ENCODE measurements around the gene SLA2.

SLA2 gene

GRCh38 chr20:36654506-36654905 lies 8.5 kb upstream of the SLA2 start:
- Mint-ChIP-seq H3K36me3 (ENCODE audit: low read depth) (peaks cover 17% of the 10 kb centered on the region), H3K4me3 (no peak overlapping the region), H3K27ac (no peak overlapping the region), H3K27me3 (ENCODE audit: low read depth) (no peaks in the 10 kb centered on the region), H3K9me3 (no peaks in the 10 kb centered on the region), H3K4me1 (no peaks in the 10 kb centered on the region)
- TF ChIP-seq CTCF (IDR thresholded peaks at IDR 0.05; ENCODE audit: unreplicated experiment in 3 of 3), result no peak

GRCh38 chr20:36653456-36653855 lies 7.5 kb upstream of the SLA2 start:
- Mint-ChIP-seq H3K27ac (no peak overlapping the region), H3K4me3 (no peak overlapping the region), H3K4me1 (no peaks in the 10 kb centered on the region), H3K27me3 (ENCODE audit: low read depth) (no peaks in the 10 kb centered on the region), H3K9me3 (no peaks in the 10 kb centered on the region), H3K36me3 (ENCODE audit: low read depth) (peaks cover 16% of the 10 kb centered on the region)
- no peak for TF ChIP-seq CTCF (IDR thresholded peaks at IDR 0.05; ENCODE audit: unreplicated experiment in 3 of 3)

GRCh38 chr20:36647196-36648121 lies 1.5 kb upstream of the SLA2 start:
- no peaks in the 10 kb centered on the region for H3K4me1 Mint-ChIP-seq
- H3K4me3 Mint-ChIP-seq, result no peak overlapping the region
- H3K9me3 Mint-ChIP-seq, result no peaks in the 10 kb centered on the region
- peaks cover 4% of the 10 kb centered on the region for H3K36me3 Mint-ChIP-seq (ENCODE audit: low read depth)
- H3K27me3 Mint-ChIP-seq (ENCODE audit: low read depth), result no peaks in the 10 kb centered on the region
- TF ChIP-seq CTCF (IDR thresholded peaks at IDR 0.05; ENCODE audit: unreplicated experiment in 3 of 3), result no peak
- peak overlapping the region; percentile 75 to 77 (median 75) for H3K27ac Mint-ChIP-seq

DNA sequence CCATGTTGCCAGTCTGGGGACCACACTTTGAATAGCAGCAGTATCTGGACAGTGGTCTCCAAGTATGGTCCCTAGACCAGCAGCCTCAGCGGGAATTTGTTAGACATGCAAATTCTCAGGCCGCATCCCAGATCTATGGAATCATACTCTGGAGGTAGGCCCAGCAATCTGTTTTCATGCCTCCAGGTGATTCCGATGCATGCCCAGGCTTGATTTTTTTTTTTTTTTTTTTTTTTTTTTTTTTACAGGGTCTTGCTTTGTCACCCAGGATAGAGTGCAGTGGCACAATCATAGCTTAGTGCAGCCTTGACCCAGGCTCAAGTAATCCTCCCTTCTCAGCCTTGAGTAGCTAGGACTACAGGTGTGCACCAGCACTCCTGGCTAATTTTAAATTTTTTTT lies 682 bp upstream of the SLA2 start:
- no peak for TF ChIP-seq CTCF (IDR thresholded peaks at IDR 0.05; ENCODE audit: unreplicated experiment in 3 of 3)
- no peaks in the 10 kb centered on the region for H3K4me1 Mint-ChIP-seq
- no peak overlapping the region for H3K4me3 Mint-ChIP-seq
- peaks cover 4% of the 10 kb centered on the region for H3K36me3 Mint-ChIP-seq (ENCODE audit: low read depth)
- H3K9me3 Mint-ChIP-seq, result no peaks in the 10 kb centered on the region
- H3K27ac Mint-ChIP-seq, result peak overlapping the region; percentile 75 to 77 (median 75)
- no peaks in the 10 kb centered on the region for H3K27me3 Mint-ChIP-seq (ENCODE audit: low read depth)

GRCh38 chr20:36645353-36645752 lies 643 bp downstream of the SLA2 start:
- Mint-ChIP-seq H3K9me3 (no peaks in the 10 kb centered on the region), H3K27me3 (ENCODE audit: low read depth) (no peaks in the 10 kb centered on the region), H3K4me3 (no peak overlapping the region), H3K4me1 (no peaks in the 10 kb centered on the region), H3K36me3 (ENCODE audit: low read depth) (no peaks in the 10 kb centered on the region), H3K27ac (no peak overlapping the region)
- TF ChIP-seq CTCF (IDR thresholded peaks at IDR 0.05; ENCODE audit: unreplicated experiment in 3 of 3), result no peak

DNA sequence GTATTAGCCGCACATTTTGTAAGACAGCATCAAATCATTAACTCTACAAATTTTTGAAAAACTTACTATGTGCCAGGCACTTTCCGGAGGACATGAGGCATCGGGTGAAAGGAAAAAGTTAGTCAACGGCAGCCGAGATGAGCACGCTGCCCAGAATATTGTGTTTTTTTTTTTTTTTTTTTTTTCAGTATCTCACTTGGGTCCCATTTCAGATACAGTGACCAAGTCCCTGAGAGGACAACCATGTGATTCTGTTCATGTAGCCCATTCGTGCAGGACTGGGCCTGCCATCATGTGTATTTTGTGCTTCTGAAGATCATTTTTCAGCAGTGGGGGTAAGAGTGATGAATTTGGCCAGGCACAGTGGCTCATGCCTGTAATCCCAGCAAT lies 1.3 kb downstream of the SLA2 start:
- TF ChIP-seq CTCF (IDR thresholded peaks at IDR 0.05; ENCODE audit: unreplicated experiment in 3 of 3), result no peak
- no peaks in the 10 kb centered on the region for H3K27me3 Mint-ChIP-seq (ENCODE audit: low read depth)

More for the DNA sequence above, 1.3 kb downstream of the SLA2 start:
- Mint-ChIP-seq H3K9me3 (no peaks in the 10 kb centered on the region), H3K4me1 (no peaks in the 10 kb centered on the region), H3K27ac (no peak overlapping the region), H3K36me3 (ENCODE audit: low read depth) (no peaks in the 10 kb centered on the region), H3K4me3 (no peak overlapping the region)

Measured in nephron (organoid).